ENCODE results near the gene PPFIBP2. TPM values are rescaled to one million over a fixed set of nuclear protein-coding genes. Genes with fewer than 3 reads are reported as not detected.

PPFIBP2 gene
- total RNA-seq, 4 donors from 2014 or later: 28.1 to 61.1 (median 49.4) TPM

GRCh38 chr11:7520011-7520942 lies 6.5 kb downstream of the PPFIBP2 start:
- WGBS, 2 donors: 65 to 69% methylated on average over 13 to 17 of the region's 18 CpGs
- H3K27ac ChIP-seq: peak overlapping the region in 3 of 4 donors; percentile 17 to 40 (median 37)
- TF ChIP-seq POLR2A (IDR thresholded peaks at IDR 0.05): no peak
- TF ChIP-seq, protein P1, sequence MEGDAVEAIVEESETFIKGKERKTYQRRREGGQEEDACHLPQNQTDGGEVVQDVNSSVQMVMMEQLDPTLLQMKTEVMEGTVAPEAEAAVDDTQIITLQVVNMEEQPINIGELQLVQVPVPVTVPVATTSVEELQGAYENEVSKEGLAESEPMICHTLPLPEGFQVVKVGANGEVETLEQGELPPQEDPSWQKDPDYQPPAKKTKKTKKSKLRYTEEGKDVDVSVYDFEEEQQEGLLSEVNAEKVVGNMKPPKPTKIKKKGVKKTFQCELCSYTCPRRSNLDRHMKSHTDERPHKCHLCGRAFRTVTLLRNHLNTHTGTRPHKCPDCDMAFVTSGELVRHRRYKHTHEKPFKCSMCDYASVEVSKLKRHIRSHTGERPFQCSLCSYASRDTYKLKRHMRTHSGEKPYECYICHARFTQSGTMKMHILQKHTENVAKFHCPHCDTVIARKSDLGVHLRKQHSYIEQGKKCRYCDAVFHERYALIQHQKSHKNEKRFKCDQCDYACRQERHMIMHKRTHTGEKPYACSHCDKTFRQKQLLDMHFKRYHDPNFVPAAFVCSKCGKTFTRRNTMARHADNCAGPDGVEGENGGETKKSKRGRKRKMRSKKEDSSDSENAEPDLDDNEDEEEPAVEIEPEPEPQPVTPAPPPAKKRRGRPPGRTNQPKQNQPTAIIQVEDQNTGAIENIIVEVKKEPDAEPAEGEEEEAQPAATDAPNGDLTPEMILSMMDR (IDR thresholded peaks at IDR 0.05): no peak
- H3K4me1 ChIP-seq: peaks cover 18 to 57% (median 21%) of the 10 kb centered on the region in 3 donors
- intact Hi-C loops (cut with DNase I): no loop called here
- no peaks in the 10 kb centered on the region for H3K36me3 ChIP-seq
- no peak overlapping the region for H3K4me3 ChIP-seq
- H3K9me3 ChIP-seq: no peaks in the 10 kb centered on the region
- no peak for DNase-seq
- H3K27me3 ChIP-seq: no peaks in the 10 kb centered on the region

DNA sequence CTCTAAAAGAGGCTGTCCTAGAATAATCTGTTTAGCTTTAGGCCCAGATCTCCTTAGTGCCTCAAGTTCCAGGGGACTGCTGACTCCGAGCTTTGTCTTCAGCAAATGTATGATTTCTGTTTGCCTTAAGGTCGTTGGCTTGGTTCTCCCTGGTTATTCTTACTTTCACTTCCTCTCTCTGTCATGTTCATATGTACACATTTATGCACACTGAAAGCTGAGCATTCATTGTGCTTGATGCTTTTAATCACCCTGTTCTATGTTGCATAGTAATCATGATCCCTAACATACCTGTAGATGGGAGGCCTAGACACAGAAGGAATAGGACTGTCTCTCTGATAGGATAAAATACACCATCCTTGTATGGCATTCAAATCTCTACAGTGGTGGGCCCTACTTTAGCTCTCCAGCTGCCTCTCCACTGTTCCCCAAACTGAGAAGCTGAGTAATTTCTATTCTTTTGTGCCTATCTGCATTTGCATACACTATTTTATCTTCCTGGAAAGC lies 7.2 kb downstream of the PPFIBP2 start:
- 0 to 14% methylated on average over 1 to 2 of the region's 2 CpGs for WGBS, 2 donors
- no peak for DNase-seq
- no peak overlapping the region for H3K4me3 ChIP-seq
- intact Hi-C loops (cut with DNase I): no loop called here
- H3K36me3 ChIP-seq: no peaks in the 10 kb centered on the region
- H3K27ac ChIP-seq: peak overlapping the region in 3 of 4 donors; percentile 17 to 61 (median 37)
- TF ChIP-seq POLR2A (IDR thresholded peaks at IDR 0.05): no peak
- TF ChIP-seq, protein P1 (IDR thresholded peaks at IDR 0.05): no peak
- no peaks in the 10 kb centered on the region for H3K27me3 ChIP-seq
- peaks cover 18 to 54% (median 22%) of the 10 kb centered on the region in 3 donors for H3K4me1 ChIP-seq
- no peaks in the 10 kb centered on the region for H3K9me3 ChIP-seq

- no peaks in the 10 kb centered on the region for H3K36me3 ChIP-seq
- 67% methylated on average over 4 of the region's 4 CpGs for WGBS, 2 donors
- H3K27ac ChIP-seq: peak overlapping the region in 2 of 4 donors; percentile 6 to 61
- DNase-seq: no peak
- intact Hi-C loops (cut with DNase I): no loop called here
- H3K4me1 ChIP-seq: peaks cover 18 to 52% (median 22%) of the 10 kb centered on the region in 3 donors
- TF ChIP-seq, protein P1 (IDR thresholded peaks at IDR 0.05): no peak
- no peak overlapping the region for H3K4me3 ChIP-seq
- no peaks in the 10 kb centered on the region for H3K27me3 ChIP-seq
- no peaks in the 10 kb centered on the region for H3K9me3 ChIP-seq
Observed at GRCh38 chr11:7522121-7522520, 8.3 kb downstream of the PPFIBP2 start.

DNA sequence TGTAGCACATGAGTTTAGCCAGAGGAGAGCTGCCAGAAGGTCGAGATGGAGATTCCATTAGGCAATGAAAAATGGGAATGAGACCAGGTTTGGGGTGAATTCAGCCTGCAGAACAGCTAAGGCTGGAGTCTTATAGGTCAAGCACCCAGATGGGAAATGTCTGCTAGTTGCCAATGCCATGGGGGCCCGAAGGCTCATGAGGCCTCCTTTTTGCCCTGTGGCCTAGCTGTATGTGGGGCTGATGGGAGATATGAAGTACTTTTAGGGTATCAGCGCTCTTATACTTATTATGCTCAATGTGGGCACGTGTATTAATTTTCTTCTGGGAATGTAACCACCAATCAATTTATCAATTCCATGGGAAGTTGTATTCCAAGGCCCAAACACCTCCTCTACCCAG lies 8.7 kb downstream of the PPFIBP2 start:
- Histone ChIP-seq H3K9me3 (no peaks in the 10 kb centered on the region), H3K27me3 (no peaks in the 10 kb centered on the region), H3K36me3 (no peaks in the 10 kb centered on the region), H3K4me3 (no peak overlapping the region), H3K4me1 (peaks cover 18 to 54% (median 22%) of the 10 kb centered on the region in 3 donors), H3K27ac (no peak overlapping the region)
- intact Hi-C loops (cut with DNase I): no loop called here
- WGBS, 2 donors: 89 to 90% methylated on average over 4 of the region's 4 CpGs
- TF ChIP-seq, protein P1 (IDR thresholded peaks at IDR 0.05): no peak
- no peak for TF ChIP-seq POLR2A (IDR thresholded peaks at IDR 0.05)
- DNase-seq: no peak

All from esophagus squamous epithelium (tissue), 5 donors.